HL-60 (cell line): ENCODE results near the gene INO80.

Experiments used
- CTCF ChIP-seq: IDR thresholded peaks from one replicate; pipeline ENCODE4 v1.5.1; 2011; ENCODE audit warnings: low read length, control low read depth, inconsistent platforms; ENCODE audit not compliant: insufficient read depth
- POLR2AphosphoS5 ChIP-seq: IDR thresholded peaks from 2 replicates; pipeline ENCODE4 v1.6.1; 2012; ENCODE audit warnings: low read depth
- REST ChIP-seq: IDR thresholded peaks from 2 replicates; pipeline ENCODE4 v1.6.1; 2012; ENCODE audit warnings: low read depth; ENCODE audit not compliant: insufficient replicate concordance

- TF ChIP-seq REST (no peak), CTCF (no peak), POLR2AphosphoS5 (no peak)
These were observed 124.7 kb downstream of the INO80 start for GRCh38 chr15:40991355-40991754.
